ENCODE measurements around the gene DPEP2.

DPEP2 gene

DNA sequence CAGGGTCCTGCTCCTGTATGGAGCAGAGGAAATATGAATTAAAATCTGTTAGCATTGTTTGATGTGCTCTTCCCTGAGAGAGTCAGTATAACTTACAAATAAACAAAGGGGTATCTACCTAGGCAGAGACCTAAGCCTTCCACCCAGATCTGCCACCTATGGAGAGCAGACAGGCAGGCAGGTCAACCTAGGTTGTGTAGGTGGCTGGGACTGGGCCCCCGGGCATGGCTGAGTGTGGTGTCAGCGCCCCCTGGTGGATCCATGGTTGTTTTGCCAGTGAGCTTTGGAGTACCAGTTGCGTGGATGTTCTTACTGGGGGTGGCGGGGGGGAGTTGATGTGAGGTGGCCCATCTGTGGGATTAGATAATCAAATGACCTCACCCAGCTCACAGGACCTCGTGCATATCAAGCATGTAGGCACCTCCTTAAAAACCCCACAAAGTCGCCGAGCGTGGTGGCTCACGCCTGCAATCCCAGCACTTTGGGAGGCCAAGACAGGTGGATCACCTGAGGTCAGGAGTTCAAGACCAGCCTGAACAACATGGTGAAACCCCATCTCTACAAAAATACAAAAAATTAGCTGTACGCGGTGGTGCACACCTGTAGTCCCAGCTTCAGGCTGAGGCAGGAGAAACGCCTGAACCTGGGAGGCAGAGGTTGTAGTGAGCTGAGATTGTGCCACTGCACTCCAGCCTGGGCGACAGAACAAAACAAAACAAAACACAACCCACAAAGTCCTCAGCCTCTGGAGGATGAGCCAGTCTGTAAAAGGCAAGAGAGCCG lies 41.4 kb upstream of the DPEP2 start:
- DNase-seq, result peak; percentile 69
- H2AFZ ChIP-seq (ENCODE audit: low read depth, low read length), result no peak overlapping the region
- peaks cover 9% of the 10 kb centered on the region for H3K79me1 ChIP-seq (replicated peaks; ENCODE audit: low read length, poor library complexity, severe bottlenecking)
- H2BK120ac ChIP-seq (ENCODE audit: low read depth, low read length), result no peak overlapping the region
- H2AK5ac ChIP-seq (ENCODE audit: low read length, severe bottlenecking), result no peak overlapping the region
- H3K27ac ChIP-seq (ENCODE audit: low read length, poor library complexity, severe bottlenecking), result no peak overlapping the region
- no peaks in the 10 kb centered on the region for H3K4me1 ChIP-seq (ENCODE audit: control insufficient read depth, insufficient read depth, low read depth, low read length)
- no peak overlapping the region for H2BK12ac ChIP-seq (ENCODE audit: low read length in 2 of 2)
- no peak overlapping the region for H4K8ac ChIP-seq (ENCODE audit: low read length)
- no peaks in the 10 kb centered on the region for H3K9me3 ChIP-seq (ENCODE audit: control insufficient read depth, low read length)
- no peak overlapping the region for H3K4me2 ChIP-seq (ENCODE audit: low read length, poor library complexity, severe bottlenecking)
- no peak overlapping the region for H3K4ac ChIP-seq (ENCODE audit: low read depth in 1 of 2, low read length in 2 of 2)
- H3K4me3 ChIP-seq (ENCODE audit: insufficient read depth in 1 of 2, low read depth in 1 of 2, low read length in 2 of 2), result no peak overlapping the region
- H3K36me3 ChIP-seq (ENCODE audit: control insufficient read depth in 1 of 2, insufficient read depth in 2 of 2, low read depth in 1 of 2, low read length in 2 of 2), result peaks cover 9 to 10% of the 10 kb centered on the region in 2 experiments
- H4K91ac ChIP-seq (ENCODE audit: low read length), result no peak overlapping the region
- no peak overlapping the region for H3K14ac ChIP-seq (ENCODE audit: low read length in 2 of 2)
- no peaks in the 10 kb centered on the region for H3K27me3 ChIP-seq (ENCODE audit: control insufficient read depth in 1 of 2, insufficient read depth in 1 of 2, low read length in 2 of 2)
- H3K18ac ChIP-seq (ENCODE audit: low read depth in 1 of 2, low read length in 2 of 2), result no peak overlapping the region
- no peak overlapping the region for H2BK15ac ChIP-seq (ENCODE audit: low read depth, poor library complexity, severe bottlenecking)
- H3K9ac ChIP-seq (ENCODE audit: low read length), result no peak overlapping the region
- no peak overlapping the region for H3K23ac ChIP-seq (ENCODE audit: low read length in 2 of 2)
- 77% methylated on average over 11 of the region's 14 CpGs for WGBS
- H2BK5ac ChIP-seq (ENCODE audit: low read depth, low read length, poor library complexity, severe bottlenecking), result no peak overlapping the region

DNA sequence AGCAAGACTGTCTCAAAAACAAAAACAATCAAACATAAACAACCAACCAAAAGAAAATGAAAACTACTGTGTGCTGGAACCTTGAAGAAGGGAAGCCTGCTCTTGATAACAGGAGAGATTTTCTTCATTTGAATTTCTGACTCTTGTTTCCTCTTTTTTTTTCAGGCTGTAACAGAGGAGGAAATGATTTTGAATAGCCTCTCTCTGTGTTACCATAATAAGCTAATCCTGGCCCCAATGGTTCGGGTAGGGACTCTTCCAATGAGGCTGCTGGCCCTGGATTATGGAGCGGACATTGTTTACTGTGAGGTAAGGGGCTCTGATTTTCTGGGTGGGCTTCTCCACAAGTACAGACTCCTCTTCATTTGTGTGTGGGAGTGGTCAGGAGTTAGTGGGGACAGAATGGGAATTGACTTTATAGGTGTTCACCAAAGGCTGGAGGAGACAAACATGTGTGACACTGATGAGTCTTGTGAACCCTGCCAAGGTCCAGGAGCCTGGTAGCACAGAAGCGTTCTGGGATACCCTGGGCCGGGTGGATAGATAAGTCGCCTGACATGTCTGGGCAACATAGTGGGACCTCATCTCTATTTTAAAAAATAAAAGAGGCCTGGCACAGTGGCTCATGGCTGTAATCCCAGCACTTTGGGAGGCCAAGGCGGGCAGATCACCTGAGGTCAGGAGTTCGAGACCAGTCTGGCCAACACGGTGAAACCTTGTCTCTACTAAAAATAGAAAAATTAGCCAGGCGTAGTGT lies 38.7 kb upstream of the DPEP2 start:
- Histone ChIP-seq H3K79me1 (replicated peaks; ENCODE audit: low read length, poor library complexity, severe bottlenecking) (peaks cover 12% of the 10 kb centered on the region), H4K91ac (ENCODE audit: low read length) (no peak overlapping the region), H3K14ac (ENCODE audit: low read length in 2 of 2) (no peak overlapping the region), H3K4me3 (ENCODE audit: insufficient read depth in 1 of 2, low read depth in 1 of 2, low read length in 2 of 2) (no peak overlapping the region), H3K4me2 (ENCODE audit: low read length, poor library complexity, severe bottlenecking) (no peak overlapping the region), H3K18ac (ENCODE audit: low read depth in 1 of 2, low read length in 2 of 2) (no peak overlapping the region), H3K9me3 (ENCODE audit: control insufficient read depth, low read length) (no peaks in the 10 kb centered on the region), H3K27ac (ENCODE audit: low read length, poor library complexity, severe bottlenecking) (no peak overlapping the region), H2BK120ac (ENCODE audit: low read depth, low read length) (no peak overlapping the region), H2BK12ac (ENCODE audit: low read length in 2 of 2) (no peak overlapping the region), H2BK5ac (ENCODE audit: low read depth, low read length, poor library complexity, severe bottlenecking) (no peak overlapping the region), H3K4ac (ENCODE audit: low read depth in 1 of 2, low read length in 2 of 2) (no peak overlapping the region), H2AFZ (ENCODE audit: low read depth, low read length) (no peak overlapping the region), H3K27me3 (ENCODE audit: control insufficient read depth in 1 of 2, insufficient read depth in 1 of 2, low read length in 2 of 2) (no peaks in the 10 kb centered on the region), H3K9ac (ENCODE audit: low read length) (no peak overlapping the region), H3K36me3 (ENCODE audit: control insufficient read depth in 1 of 2, insufficient read depth in 2 of 2, low read depth in 1 of 2, low read length in 2 of 2) (peaks cover 9 to 10% of the 10 kb centered on the region in 2 experiments), H2AK5ac (ENCODE audit: low read length, severe bottlenecking) (no peak overlapping the region), H3K4me1 (ENCODE audit: control insufficient read depth, insufficient read depth, low read depth, low read length) (no peaks in the 10 kb centered on the region), H3K23ac (ENCODE audit: low read length in 2 of 2) (no peak overlapping the region), H2BK15ac (ENCODE audit: low read depth, poor library complexity, severe bottlenecking) (no peak overlapping the region), H4K8ac (ENCODE audit: low read length) (no peak overlapping the region)
- WGBS, result 97% methylated on average over 9 of the region's 9 CpGs
- no peak for DNase-seq

DNA sequence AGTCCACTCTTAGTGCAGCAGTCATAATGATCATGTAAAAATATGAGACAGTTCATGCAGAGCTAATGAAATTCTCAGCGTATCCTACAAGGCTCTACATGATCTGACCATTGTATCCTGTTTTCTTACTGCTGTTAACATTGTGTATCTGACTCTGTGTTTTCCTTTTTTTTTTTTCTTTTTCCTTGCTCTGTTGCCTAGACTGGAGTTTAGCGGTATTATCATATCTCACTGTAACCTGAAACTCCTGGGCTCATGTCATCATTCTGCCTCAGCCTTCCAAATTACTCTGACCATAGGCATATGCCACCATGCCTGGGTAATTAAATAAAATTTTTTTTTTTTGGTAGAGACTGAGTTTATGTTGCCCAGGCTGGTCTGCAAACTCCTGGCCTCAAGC lies 35.9 kb upstream of the DPEP2 start:
- Histone ChIP-seq H3K9ac (ENCODE audit: low read length) (no peak overlapping the region), H2AK5ac (ENCODE audit: low read length, severe bottlenecking) (no peak overlapping the region), H3K79me1 (replicated peaks; ENCODE audit: low read length, poor library complexity, severe bottlenecking) (peaks cover 10% of the 10 kb centered on the region), H4K91ac (ENCODE audit: low read length) (no peak overlapping the region), H2BK15ac (ENCODE audit: low read depth, poor library complexity, severe bottlenecking) (no peak overlapping the region), H3K4ac (ENCODE audit: low read depth in 1 of 2, low read length in 2 of 2) (no peak overlapping the region), H2BK5ac (ENCODE audit: low read depth, low read length, poor library complexity, severe bottlenecking) (no peak overlapping the region), H2BK120ac (ENCODE audit: low read depth, low read length) (no peak overlapping the region), H3K14ac (ENCODE audit: low read length in 2 of 2) (no peak overlapping the region), H3K23ac (ENCODE audit: low read length in 2 of 2) (no peak overlapping the region), H3K4me1 (ENCODE audit: control insufficient read depth, insufficient read depth, low read depth, low read length) (no peaks in the 10 kb centered on the region), H3K18ac (ENCODE audit: low read depth in 1 of 2, low read length in 2 of 2) (no peak overlapping the region), H3K27ac (ENCODE audit: low read length, poor library complexity, severe bottlenecking) (no peak overlapping the region), H4K8ac (ENCODE audit: low read length) (no peak overlapping the region), H3K4me2 (ENCODE audit: low read length, poor library complexity, severe bottlenecking) (no peak overlapping the region), H3K9me3 (ENCODE audit: control insufficient read depth, low read length) (no peaks in the 10 kb centered on the region), H3K27me3 (ENCODE audit: control insufficient read depth in 1 of 2, insufficient read depth in 1 of 2, low read length in 2 of 2) (no peaks in the 10 kb centered on the region), H2AFZ (ENCODE audit: low read depth, low read length) (no peak overlapping the region), H3K36me3 (ENCODE audit: control insufficient read depth in 1 of 2, insufficient read depth in 2 of 2, low read depth in 1 of 2, low read length in 2 of 2) (peaks cover 7% of the 10 kb centered on the region in 2 experiments), H2BK12ac (ENCODE audit: low read length in 2 of 2) (no peak overlapping the region), H3K4me3 (ENCODE audit: insufficient read depth in 1 of 2, low read depth in 1 of 2, low read length in 2 of 2) (no peak overlapping the region)
- WGBS, result 100% methylated on average over 1 of the region's 2 CpGs
- DNase-seq, result no peak

DNA sequence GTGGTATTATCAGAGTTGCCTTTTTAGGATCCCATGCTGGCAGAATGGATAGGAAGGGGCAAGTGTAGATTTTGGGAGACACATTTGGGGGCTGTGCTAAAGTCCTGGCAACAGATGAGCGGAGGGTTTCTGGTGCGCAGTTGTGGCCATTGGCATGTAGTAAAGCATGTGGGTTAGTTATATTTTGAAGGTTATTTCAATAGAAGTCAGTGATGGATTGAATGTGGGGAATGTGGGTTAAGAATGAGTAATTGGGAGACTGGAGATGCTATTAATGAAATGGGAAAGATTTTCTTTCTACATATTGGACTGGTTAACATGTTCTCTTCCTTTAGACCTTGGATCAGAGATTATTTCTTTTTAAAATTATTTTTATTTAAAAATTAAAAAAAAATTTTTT lies 33.8 kb upstream of the DPEP2 start:
- DNase-seq, result no peak
- Histone ChIP-seq H4K91ac (ENCODE audit: low read length) (no peak overlapping the region), H4K8ac (ENCODE audit: low read length) (no peak overlapping the region), H3K9ac (ENCODE audit: low read length) (no peak overlapping the region), H3K4ac (ENCODE audit: low read depth in 1 of 2, low read length in 2 of 2) (no peak overlapping the region), H3K23ac (ENCODE audit: low read length in 2 of 2) (no peak overlapping the region), H3K79me1 (replicated peaks; ENCODE audit: low read length, poor library complexity, severe bottlenecking) (peaks cover 18% of the 10 kb centered on the region), H3K4me1 (ENCODE audit: control insufficient read depth, insufficient read depth, low read depth, low read length) (no peaks in the 10 kb centered on the region), H3K4me2 (ENCODE audit: low read length, poor library complexity, severe bottlenecking) (no peak overlapping the region), H3K9me3 (ENCODE audit: control insufficient read depth, low read length) (no peaks in the 10 kb centered on the region), H3K14ac (ENCODE audit: low read length in 2 of 2) (no peak overlapping the region), H3K18ac (ENCODE audit: low read depth in 1 of 2, low read length in 2 of 2) (no peak overlapping the region), H2BK5ac (ENCODE audit: low read depth, low read length, poor library complexity, severe bottlenecking) (no peak overlapping the region), H2BK120ac (ENCODE audit: low read depth, low read length) (no peak overlapping the region), H2AFZ (ENCODE audit: low read depth, low read length) (no peak overlapping the region), H3K4me3 (ENCODE audit: insufficient read depth in 1 of 2, low read depth in 1 of 2, low read length in 2 of 2) (no peak overlapping the region), H3K27me3 (ENCODE audit: control insufficient read depth in 1 of 2, insufficient read depth in 1 of 2, low read length in 2 of 2) (no peaks in the 10 kb centered on the region), H3K27ac (ENCODE audit: low read length, poor library complexity, severe bottlenecking) (no peak overlapping the region), H2AK5ac (ENCODE audit: low read length, severe bottlenecking) (no peak overlapping the region), H2BK15ac (ENCODE audit: low read depth, poor library complexity, severe bottlenecking) (no peak overlapping the region), H2BK12ac (ENCODE audit: low read length in 2 of 2) (no peak overlapping the region), H3K36me3 (ENCODE audit: control insufficient read depth in 1 of 2, insufficient read depth in 2 of 2, low read depth in 1 of 2, low read length in 2 of 2) (peaks cover 3 to 9% of the 10 kb centered on the region in 2 experiments)
- WGBS, result 98% methylated on average over 2 of the region's 2 CpGs
